MM.1S (cell line): Measurements from ENCODE around the gene GTPBP4.

ENCODE experiments used
- CTCF ChIP-seq: fragments of 300-600 bp; sonication (generic); IDR thresholded peaks from 2 replicates; pipeline ENCODE4 v1.5.1; 2016; ENCODE audit warnings: antibody characterized with exemption, low read length, mixed read lengths
- EZH2 ChIP-seq: fragments of 300-600 bp; sonication (generic); optimal IDR thresholded peaks from 2 replicates; pipeline ENCODE3; 2017; ENCODE audit warnings: low read depth, mild to moderate bottlenecking, antibody characterized with exemption, low read length, mixed read lengths

- TF ChIP-seq CTCF: no peak
- no peak for TF ChIP-seq EZH2
These were observed 53.3 kb downstream of the GTPBP4 start for GRCh38 chr10:1041514-1041913.
